C4-2B (cell line): ENCODE data around the gene CETN3.

Experiments used
- CTCF ChIP-seq: fragments of 450-650 bp; conservative IDR thresholded peaks from 2 replicates; pipeline ENCODE4 v1.5.1; 2017; ENCODE audit warnings: mild to moderate bottlenecking
- ZFX ChIP-seq: fragments of 450-650 bp; IDR thresholded peaks from 2 replicates; pipeline ENCODE4 v1.6.1; 2017

DNA sequence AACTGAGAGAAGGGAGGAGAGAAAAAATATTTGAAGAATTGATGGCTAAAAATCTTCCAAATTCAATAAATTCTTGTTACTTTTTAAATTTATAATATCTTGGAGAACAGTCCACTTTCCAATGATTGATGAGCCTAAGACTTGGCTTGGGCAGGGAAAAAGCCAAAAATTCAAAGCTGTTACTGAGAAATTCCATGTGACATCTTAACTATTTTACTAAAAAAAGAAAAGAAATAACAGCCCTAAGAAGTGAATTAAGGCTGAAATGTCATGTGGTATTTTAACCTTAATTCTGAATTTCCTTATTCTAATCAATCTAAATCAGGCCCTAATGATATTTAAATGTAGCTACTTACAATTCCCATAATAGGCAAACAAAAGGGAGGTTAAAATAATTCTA lies 53.4 kb downstream of the CETN3 start:
- TF ChIP-seq CTCF (no peak), ZFX (no peak)
